Astrocyte of the cerebellum (primary cell): ENCODE measurements around the gene PTGIR.

Experiments
- DNase-seq: peaks from one replicate; pipeline ENCODE4 v3.0.0-alpha.2; 2011; ENCODE audit warnings: low read depth
- H3K4me3 ChIP-seq: 2 replicates; pipeline ENCODE4 v1.5.1; 2011; ENCODE audit warnings: mild to moderate bottlenecking, low read depth, low read length, moderate library complexity
- CTCF ChIP-seq: IDR thresholded peaks from 2 replicates; pipeline ENCODE4 v1.5.1; 2012; ENCODE audit warnings: low read length, low read depth, moderate library complexity, mild to moderate bottlenecking; ENCODE audit errors: missing control alignments
- in situ Hi-C: cut with HindIII; loops from 2 replicates; pipeline ENCODE4 v1.10.0; 2017; ENCODE audit warnings: low sequenced_read_pairs

Gene PTGIR

GRCh38 chr19:46606019-46606418 is 18.9 kb downstream of the PTGIR start:
- in situ Hi-C loops, result no loop called here
- no peak overlapping the region for H3K4me3 ChIP-seq
- no peak for TF ChIP-seq CTCF
- no peak for DNase-seq

GRCh38 chr19:46605356-46605821 is 19.5 kb downstream of the PTGIR start:
- no peak overlapping the region for H3K4me3 ChIP-seq
- TF ChIP-seq CTCF, result no peak
- no peak for DNase-seq
- in situ Hi-C loops, result no loop called here

GRCh38 chr19:46604781-46605355 is 20.0 kb downstream of the PTGIR start:
- TF ChIP-seq CTCF, result no peak
- in situ Hi-C loops, result no loop called here
- no peak overlapping the region for H3K4me3 ChIP-seq
- DNase-seq, result no peak

- in situ Hi-C loops, result no loop called here
- no peak for DNase-seq
- no peak for TF ChIP-seq CTCF
- peak overlapping the region; percentile 100 for H3K4me3 ChIP-seq
These were observed 21.1 kb downstream of the PTGIR start for GRCh38 chr19:46603752-46604231.

GRCh38 chr19:46603195-46603637 is 21.7 kb downstream of the PTGIR start:
- DNase-seq, result no peak
- in situ Hi-C loops, result no loop called here
- no peak for TF ChIP-seq CTCF
- H3K4me3 ChIP-seq, result peak overlapping the region; percentile 100

GRCh38 chr19:46602392-46603194 is 22.3 kb downstream of the PTGIR start:
- TF ChIP-seq CTCF, result no peak
- H3K4me3 ChIP-seq, result peak overlapping the region; percentile 100
- in situ Hi-C loops, result no loop called here
- no peak for DNase-seq
